DMS153 treated with DMSO at 0.1 percent for 48 hours (cell line): ENCODE results near the gene NEURL1B.

Experiments
- DNase-seq: peaks from one replicate; lab custom pipeline; 2025; ENCODE audit not compliant: unreplicated experiment; lab: John Stamatoyannopoulos, UW

The NEURL1B gene

DNA sequence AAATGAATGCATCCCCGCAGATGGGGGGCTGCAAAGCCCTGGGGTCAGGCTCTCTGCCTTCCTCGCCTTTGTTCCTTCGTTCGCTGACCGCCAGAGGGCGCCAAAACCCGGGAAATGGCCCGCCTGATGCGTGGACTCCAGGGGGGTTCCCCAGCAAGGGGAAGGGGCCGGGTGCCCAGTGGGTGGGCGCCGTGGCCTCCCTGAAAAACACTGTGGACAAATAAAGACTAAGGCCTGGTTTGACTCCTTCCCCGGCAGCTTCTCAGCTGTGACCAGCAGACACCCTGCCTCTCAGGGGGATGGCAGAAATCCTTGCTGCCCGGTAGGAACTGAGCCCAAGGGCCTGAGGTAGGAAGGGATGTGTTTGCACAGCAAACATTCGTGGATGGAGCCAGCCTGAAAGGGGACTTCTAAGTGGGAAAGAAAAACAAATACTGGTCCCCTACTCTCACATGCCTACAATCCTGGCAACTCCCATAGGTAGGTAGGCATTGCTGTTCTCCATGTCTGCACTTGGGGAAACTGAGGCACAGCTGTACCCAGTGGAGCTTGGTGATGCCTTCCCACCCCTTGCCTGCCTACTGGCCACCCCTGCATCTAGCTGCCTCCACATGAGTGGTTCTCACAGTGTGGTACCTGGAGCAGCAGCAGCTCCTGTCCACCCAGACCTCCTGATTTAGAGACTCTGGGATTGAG is 72.2 kb downstream of the NEURL1B start:
- DNase-seq, result no peak

DNA sequence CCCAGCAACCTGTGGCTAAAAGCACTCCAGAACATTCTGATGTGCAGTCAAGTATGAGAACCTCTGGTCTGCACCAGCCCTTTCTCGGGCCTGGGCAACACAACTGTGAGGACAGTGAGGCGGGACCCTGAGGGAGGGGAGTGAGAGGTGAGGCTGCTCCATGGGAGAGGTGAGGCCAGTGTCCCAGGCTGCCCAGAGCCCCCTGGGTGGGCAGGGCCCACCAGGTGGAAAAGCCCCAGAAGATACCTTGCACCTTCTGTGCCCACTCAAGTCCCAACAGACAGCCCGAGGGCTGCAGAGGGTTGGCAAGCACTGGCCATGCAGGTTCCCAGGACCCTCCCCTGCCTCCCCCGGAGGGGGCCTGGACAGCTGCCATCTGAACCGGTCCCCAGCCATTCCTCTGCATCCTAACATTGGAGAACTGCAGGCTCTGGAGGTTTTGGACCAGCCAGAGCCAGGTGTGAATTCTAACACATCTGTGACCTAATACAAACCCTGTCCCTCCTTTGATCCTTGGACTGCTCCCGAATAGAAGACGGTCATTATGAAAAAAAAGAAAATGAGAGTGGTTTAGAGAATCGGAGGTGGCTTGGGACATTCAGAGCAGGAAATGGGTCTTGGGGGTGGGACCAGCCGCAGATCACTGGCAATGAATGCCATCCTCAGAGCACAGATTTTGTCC is 72.9 kb downstream of the NEURL1B start:
- DNase-seq, result no peak

DNA sequence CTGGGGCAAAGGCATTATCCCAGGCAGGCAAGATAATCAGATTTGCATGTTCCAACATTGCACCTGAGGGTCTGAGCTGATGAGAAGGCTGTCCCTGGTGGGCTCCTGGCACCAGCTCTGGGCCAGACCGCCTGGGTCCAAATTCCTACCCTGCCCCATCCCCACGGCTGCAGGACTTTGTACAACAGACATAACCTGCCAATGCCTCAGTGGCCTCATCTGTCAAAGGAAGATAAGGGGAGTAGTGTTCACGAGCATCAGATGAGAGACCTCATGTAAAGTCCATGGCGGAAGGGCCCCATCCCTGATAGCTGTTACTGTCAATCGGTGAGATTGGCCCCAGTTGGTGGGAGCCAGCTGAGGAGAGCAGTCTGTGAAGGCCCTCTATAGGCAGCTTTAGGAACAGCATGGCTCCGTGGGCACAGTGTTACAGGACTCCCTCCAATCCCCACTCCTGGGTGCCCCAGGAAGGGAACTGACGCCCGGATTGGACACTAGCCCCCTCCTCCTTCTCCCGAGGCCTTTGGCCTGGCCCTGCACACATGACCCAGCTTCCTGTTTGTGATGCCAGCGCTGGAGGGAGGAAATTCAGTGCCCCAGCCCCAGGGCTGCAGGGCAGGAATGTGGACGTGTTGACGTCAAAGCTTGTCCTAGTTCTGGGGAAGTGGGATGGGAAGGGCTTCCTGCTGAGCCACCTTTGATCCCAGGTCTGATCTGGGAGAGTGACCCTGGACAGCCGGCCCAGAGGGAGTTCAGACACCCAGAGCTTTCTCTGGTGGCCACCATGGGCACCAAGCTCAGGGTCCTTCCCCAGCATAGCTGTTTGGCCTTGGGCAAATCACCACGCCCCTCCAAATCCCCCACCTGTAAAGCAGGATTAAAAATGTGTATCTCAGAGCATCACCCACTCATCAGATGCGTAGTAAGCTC is 73.7 kb downstream of the NEURL1B start:
- DNase-seq, result peak; percentile 27

DNA sequence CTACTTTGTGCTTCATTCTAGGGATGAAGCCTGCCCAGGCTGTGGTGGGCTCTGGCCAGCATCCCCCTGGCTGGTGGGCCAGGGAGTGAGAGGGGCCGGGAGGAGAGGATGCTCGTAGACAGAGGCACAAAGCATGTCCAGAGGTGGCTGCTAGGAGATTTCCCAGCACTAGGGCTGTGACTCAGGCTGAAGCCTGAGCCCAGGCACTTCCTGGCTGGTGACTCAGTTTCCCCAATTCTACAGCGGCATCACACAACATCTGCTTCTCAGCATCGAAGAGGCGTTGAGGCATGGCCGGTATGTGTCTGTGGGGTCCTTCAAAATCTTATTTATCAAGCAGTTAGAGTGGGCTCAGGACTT is 74.3 kb downstream of the NEURL1B start:
- DNase-seq, result no peak

DNA sequence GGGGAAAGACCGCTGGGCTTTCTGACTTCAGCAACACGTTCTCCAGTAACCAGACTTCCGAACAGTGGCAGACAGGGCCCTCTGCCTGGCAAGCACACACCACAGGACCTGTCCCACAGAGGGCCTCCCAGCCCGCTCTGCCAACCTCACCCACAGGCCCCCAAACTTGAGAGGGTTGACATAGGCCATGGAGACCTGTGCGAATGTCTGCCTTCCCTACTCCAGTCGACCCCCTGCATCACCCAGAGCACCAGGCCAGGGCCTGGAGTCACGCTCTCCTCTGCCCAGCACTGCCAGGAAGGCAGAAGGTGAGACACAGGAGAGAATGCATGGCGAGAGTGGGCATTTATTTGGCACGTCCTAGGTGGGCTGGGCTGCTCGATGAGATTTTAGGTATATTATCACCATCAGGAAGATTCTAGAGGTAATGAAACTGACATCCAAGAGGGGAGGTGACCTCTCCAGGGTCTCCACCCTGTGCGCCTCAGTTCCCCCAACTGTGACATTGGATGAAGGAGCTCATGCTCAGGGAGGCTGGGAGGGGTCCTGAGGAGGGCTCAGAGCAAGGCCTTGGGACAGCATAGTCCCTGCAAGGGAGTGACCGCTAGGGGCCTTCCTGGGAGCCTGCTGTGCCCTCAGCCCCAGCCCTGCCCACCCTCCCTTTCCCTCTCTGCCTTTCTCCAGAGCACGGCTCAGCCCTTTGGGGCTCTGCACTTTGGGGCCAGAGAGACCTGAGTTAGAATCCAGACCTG is 75.0 kb downstream of the NEURL1B start:
- no peak for DNase-seq

DNA sequence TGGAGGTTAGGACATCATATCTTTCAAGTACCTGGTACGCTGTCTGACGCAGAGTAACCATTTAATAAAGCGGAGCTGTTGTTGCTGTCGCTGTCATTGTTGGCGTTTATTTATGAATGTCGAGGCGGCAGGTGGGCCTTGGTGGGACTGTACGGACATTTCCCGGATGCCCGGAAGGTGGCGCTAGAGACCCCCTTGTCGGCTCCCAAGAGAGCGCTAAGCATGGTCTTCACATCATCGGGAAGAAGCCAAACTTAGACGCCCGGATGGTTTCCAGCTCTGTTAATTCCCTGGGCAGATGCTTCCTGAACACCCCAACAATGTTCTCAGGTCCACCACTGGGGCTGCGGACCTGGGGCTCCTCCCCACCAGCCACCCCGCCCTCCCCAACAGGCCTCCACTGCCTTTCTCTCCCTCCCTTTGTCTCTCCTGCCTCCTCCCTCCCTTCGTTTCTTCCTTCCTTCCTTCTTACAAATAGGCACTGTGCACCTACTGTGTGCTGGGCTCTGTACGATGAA is 75.8 kb downstream of the NEURL1B start:
- DNase-seq, result no peak

DNA sequence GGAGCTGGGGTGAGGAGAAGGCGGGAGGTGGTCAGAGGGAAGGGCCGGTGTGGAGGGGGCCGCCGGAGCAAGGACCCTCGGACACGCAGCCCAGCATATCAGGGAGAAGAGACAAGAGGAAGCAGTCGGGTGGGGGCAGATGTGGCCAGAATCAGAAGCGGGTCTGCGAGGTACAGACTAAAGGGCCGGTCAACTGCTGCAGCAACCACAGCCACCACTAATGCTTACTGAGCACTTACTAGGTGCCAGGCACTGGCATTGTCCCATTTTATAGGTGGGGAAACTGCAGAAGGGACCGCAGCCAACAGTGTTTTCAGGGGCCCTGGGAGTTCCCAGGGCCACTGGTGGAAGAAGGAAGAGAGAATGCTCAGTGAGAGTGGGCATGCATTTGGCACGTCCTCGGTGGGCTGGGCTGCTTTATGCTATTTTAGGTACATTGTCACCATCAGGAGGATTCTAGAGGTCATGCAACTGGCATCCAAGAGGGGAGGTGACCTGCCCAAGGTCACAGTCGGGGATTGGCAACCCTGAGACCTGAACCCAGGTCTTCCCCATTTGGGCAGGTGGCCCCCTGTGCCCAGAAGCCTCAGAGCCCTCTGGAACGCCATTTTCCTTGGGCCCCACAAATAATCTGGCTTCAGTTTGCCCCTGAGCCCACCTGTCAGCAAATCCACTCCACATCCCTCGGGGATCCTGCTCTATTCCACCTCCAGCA is 76.6 kb downstream of the NEURL1B start:
- DNase-seq, result no peak

DNA sequence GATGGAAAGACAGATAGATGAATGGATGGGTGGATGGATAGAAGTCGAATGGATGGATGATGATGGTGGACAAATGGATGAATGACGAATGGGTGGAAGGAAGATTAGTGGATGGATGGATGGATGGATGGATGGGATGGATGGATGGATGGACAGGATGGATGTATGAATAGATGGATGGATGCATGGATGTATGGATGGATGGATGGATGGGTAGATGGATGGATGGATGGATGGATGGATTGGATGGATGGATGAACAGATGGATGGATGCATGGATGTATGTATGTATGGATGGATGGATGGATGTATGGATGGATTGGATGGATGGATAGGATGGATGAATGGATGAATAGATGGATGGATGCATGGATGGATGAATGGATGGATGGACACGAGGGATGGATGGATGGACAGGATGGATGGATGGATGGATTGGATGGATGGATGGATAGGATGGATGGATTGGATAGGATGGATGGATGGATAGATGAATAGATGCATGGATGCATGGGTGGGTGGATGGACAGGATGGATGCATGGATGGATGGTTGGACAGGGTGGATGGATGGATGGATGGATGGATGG is 77.6 kb downstream of the NEURL1B start:
- DNase-seq, result no peak

DNA sequence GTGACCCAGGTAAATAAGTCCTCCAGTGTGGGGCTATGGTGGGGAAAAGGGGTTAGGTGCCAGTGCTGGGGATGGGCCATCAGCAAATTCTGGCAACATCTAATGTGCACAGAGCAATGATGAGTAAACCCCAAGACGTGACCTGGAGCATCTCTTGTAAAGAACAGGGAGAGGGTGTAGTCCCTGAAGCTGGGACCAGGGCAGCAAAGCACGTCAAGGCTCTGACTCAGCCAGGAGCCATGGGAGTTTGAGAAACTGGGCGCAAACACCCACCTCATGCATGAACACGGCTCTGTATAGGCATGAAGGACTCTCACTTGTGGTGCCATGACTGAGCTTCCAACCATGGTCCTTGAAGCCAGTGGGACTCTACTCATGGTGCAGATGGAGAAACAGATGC is 78.1 kb downstream of the NEURL1B start:
- no peak for DNase-seq

DNA sequence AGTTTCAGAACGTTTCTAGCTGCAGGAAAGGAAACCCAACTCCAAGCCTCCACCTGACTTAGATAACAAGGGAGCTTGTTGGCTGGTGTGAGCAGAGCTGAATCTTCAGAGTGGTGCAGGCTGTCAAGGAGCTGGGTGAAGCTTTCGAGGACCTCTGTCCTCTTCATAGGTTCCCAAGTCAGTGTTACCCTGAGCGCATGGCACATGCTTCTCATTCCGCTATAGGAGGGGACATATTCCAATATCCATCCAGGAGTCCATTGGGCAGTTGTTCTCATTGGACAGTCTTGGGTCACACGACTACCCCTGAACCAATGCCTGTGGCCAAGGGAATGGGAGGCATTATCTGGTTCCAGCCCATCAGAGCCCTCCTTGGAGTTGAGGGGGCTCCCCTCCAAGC is 79.6 kb downstream of the NEURL1B start:
- DNase-seq, result no peak

DNA sequence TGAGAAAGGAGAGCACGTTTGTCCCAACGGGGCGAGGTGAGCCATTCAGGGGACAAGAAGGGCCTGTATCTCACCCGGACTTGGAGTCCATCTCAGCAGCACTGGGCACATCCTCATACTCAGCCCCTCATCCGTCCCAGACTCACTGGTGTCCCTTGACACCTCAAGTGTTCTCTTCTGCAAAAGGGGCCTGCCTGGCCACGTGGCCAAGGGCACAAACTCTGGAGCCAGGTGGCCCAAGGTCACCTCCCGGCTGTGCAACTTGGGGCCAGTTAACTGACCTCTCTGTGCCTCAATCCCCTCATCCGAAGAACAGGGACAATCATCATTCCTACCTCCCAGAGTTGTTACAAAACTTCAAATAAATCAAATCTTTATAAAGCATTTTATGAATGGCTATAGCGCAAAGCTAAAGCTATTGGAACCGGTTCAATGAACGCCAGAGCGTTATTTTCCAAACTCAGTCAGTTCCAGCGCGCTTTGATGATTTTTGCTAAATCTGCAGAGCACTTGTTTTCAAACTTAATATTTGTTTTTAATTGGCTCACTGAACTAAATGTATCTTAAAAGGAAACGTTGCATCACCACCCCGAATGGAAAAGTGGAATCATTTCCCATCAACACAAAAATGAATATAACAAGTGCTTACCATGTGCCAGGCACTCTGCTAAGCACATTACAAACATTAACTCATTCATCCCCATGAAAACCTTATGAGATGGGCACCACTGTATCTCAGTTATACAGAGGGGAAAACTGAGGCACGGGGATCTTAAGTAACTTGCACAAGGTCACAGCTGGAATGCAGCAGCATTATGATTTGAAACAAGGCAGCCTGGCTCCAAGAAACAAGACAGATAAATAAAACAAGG is 80.6 kb downstream of the NEURL1B start:
- DNase-seq, result no peak

DNA sequence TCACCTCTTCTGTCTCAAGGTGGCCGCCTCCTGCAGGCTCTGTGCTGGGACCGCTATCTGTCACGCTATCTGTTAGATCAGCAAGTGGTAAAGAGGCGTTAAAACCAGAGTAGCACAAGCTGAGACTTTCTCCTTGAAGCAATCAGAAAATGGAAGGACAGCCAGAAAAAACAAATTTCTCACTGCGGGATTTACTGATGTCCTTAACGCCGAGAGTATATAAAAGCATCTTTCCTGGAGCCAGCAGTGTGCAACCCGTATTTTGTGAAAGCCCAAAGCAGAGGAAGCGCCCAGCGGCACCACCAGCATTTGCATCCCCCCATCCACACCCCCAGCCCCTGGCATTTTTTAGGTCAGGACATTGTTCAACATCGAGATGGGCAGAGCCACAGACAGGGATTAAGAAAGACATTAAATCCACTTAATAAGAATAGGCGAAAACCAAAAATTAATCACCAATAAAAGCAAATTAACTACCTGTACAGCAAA is 81.3 kb downstream of the NEURL1B start:
- DNase-seq, result no peak

DNA sequence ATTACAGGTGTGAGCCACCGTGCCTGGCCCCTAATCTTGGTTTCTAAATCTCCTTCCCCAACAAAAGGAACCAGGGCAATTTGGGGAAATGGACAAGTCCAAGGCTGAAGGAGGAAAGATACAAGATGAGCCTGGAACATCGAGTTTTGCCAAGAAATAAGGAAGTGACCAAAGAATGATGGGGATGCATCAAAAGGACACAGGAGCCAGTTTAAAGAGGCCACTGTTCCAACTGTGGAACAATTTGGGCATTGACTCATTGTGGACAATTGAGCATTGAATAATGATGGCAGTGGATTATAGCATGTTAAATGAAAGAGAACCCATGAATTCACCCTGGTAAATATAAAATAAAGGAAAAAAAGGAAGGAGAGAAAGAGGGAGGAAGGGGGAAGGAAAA is 82.4 kb downstream of the NEURL1B start:
- no peak for DNase-seq

DNA sequence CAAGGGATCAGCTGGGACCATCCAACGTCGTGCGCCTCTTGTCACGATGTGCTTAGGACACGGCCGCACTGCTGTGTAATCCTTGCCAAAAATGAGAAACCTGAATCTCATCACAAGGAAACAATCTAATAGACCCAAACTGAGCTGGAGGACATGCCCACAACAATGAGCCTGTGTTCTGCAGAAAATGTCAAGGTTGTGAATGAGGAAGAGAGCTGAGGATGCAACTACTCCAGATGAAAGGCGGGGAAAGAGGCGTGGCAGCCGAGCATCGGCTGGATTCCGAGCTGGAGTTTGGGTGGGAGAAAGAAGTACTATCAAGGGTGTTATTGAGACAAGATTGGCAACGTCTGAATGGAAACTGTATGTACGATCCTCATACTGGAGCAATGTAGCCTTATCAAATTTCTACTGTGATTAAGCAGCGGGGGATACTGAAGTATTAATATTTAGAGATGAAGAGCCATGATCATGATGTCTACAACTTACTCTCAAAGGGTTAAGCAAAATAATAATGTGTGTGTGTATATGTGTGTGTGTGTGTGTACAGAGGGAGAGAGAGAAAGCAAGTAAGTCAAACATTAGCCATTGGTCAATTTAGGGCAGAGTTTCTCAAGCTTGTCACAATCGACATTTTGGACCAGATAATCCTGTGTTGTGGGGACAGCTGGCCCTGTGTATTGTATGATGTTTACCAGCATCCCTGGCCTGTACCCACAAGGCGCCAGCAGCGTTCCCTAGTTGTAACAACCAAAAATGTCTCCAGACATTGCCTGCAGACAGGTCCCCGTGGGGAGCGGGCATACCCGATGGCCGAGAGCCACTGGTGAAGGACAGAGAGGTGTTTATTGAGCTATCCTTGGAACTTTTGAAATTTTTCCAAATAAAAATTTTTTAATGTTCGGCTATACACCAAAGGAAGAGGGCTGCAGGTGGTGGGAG is 83.5 kb downstream of the NEURL1B start:
- DNase-seq, result no peak

DNA sequence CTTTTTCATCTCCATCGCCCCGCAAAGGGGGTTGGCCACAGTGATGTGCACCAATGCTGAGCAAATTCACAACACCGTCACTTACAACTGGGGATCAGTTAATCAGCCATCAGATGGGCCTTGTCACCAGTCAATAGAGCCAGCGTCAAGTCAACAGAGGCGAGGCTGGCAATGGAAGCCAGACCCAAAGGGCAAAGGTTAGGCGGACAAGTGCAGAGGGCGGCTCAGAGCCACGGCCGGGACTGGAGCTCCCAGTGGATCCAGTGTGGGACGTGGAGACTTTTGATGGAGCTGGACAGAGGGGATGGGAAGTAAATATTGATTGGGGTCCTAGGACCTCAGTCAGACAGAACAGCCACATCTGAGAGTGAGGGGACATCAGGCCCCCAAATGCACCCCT is 84.2 kb downstream of the NEURL1B start:
- no peak for DNase-seq

DNA sequence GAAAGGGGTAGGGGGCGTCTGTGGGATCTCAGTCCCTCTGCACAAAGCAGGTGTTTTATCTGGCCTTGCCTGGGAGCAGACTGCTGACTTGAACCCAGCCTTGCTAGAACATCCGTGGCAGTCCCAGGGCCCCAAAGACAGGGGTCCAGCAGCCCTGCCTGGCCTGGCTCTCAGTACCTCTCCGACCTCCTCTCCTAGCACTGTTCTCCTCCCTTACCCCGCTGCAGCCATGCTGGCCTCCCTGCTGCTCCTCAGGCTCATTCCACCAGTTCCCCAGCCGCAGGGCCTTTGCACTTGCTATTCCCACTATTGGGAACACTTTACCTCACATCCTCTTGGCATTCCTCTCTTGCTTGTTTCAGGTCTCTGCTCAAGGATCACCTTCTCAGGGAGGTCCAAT is 84.7 kb downstream of the NEURL1B start:
- no peak for DNase-seq

DNA sequence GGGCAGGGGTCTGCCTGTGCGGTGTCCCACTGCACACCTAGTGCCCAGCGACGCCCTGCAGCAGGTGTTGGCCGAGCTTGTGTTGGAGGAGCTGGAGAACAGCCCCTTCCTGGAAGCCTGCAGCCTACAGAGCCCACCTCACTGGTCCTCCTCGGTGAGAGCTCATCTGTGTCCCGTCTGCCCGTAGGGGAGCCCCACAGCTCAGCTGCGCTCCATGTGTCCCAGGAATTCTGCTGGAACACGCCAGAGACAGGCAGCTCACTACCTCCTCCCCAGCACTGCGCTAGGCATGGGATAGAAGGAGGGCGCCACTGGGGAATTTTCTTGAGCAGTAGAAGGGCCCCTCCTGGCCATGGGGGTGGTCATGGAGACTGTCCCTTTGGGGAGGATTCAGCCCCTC is 85.9 kb downstream of the NEURL1B start:
- DNase-seq, result no peak

DNA sequence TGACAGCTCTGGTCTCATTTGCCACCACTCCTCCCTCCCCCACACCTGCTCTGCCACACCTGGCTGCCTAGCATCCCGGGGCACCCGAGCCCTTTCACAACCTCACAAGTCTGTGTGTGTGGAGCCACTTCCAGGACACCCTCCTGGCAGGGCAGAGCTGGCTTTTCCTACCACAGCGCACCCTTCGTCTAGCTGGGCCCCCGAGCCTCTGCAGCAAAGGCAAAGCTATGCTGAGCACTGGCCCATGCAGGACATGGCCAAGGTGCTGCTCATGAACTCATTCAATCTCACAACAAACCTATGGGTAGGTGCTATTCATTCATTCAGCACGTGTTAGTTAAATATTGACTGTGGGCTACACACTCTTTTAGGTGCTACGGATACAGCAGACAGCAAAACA is 86.5 kb downstream of the NEURL1B start:
- no peak for DNase-seq
